SU-DHL-6 (cell line): Measurements from ENCODE around the gene ZNF862.
"Not testable (repeated sequence)": the region's sequence is repeated elsewhere in the genome, so short reads cannot be mapped to it uniquely, and the experiment has no call there.

ENCODE experiments used
- CTCF ChIP-seq: fragments of 200-600 bp; sonication (generic); IDR thresholded peaks from one replicate; pipeline ENCODE4 v1.5.1; 2017; ENCODE audit warnings: antibody characterized with exemption, mild to moderate bottlenecking, low read length, moderate library complexity; ENCODE audit not compliant: insufficient read depth, poor library complexity, severe bottlenecking
- EZH2phosphoT487 ChIP-seq: fragments of 200-600 bp; sonication (generic), shearing (Covaris generic); conservative IDR thresholded peaks from 2 replicates; pipeline ENCODE4 v1.6.1; 2018; ENCODE audit warnings: mild to moderate bottlenecking, antibody characterized with exemption, low read length, moderate library complexity, mixed read lengths

- not testable (repeated sequence) for TF ChIP-seq CTCF, EZH2phosphoT487
Observed at GRCh38 chr7:149890715-149891114, 52.5 kb downstream of the ZNF862 start.
